ENCODE measurements around the gene SNAI3.

SNAI3 gene

GRCh38 chr16:88649195-88649923 lies 36.9 kb downstream of the SNAI3 start:
- no peak for DNase-seq

GRCh38 chr16:88647178-88648070 lies 38.9 kb downstream of the SNAI3 start:
- no peak for DNase-seq

GRCh38 chr16:88646345-88647034 lies 39.8 kb downstream of the SNAI3 start:
- no peak for DNase-seq

GRCh38 chr16:88645941-88646340 lies 40.4 kb downstream of the SNAI3 start:
- DNase-seq: no peak

GRCh38 chr16:88645455-88645854 lies 40.9 kb downstream of the SNAI3 start:
- DNase-seq: no peak

GRCh38 chr16:88643644-88643932 lies 42.7 kb downstream of the SNAI3 start:
- DNase-seq: no peak

- DNase-seq: no peak
These were observed 43.2 kb downstream of the SNAI3 start for GRCh38 chr16:88642881-88643643.

- no peak for DNase-seq
These were observed 45.6 kb downstream of the SNAI3 start for GRCh38 chr16:88640498-88641247.

GRCh38 chr16:88640039-88640495 lies 46.2 kb downstream of the SNAI3 start:
- no peak for DNase-seq

- no peak for DNase-seq
These were observed 46.9 kb downstream of the SNAI3 start for GRCh38 chr16:88639231-88640038.

GRCh38 chr16:88638323-88639230 lies 47.7 kb downstream of the SNAI3 start, which contains the start of gene IL17C:
Gene IL17C, plus strand, starts transcription at chr16:88638572. Its CDS starts 70 bp downstream, at chr16:88638642.
- no peak for DNase-seq

GRCh38 chr16:88636488-88637265 lies 49.6 kb downstream of the SNAI3 start:
- DNase-seq: no peak

- DNase-seq: no peak
These were observed 50.5 kb downstream of the SNAI3 start for GRCh38 chr16:88635671-88636319.

- no peak for DNase-seq
These were observed 51.2 kb downstream of the SNAI3 start for GRCh38 chr16:88634994-88635670.

GRCh38 chr16:88634141-88634993 lies 51.9 kb downstream of the SNAI3 start:
- peak; percentile 95 for DNase-seq

GRCh38 chr16:88633684-88634140 lies 52.6 kb downstream of the SNAI3 start:
- peak; percentile 87 for DNase-seq

GRCh38 chr16:88632587-88632930 lies 53.7 kb downstream of the SNAI3 start:
- no peak for DNase-seq
